Stimulated activated CD4-positive, alpha-beta T cell treated with anti-CD3 and anti-CD28 coated beads, Interleukin-1b, Interleukin-23, amount 100 ng/mL, for 24 hours (primary cell): ENCODE measurements around the gene GPR141.

Source experiments
- DNase-seq, 4 experiments: peaks; one replicate each; pipeline ENCODE4 v3.0.0-alpha.2; 2020; ENCODE audit warnings: low read depth in 4 of 4, low spot score in 1 of 4

The GPR141 gene, protein sequence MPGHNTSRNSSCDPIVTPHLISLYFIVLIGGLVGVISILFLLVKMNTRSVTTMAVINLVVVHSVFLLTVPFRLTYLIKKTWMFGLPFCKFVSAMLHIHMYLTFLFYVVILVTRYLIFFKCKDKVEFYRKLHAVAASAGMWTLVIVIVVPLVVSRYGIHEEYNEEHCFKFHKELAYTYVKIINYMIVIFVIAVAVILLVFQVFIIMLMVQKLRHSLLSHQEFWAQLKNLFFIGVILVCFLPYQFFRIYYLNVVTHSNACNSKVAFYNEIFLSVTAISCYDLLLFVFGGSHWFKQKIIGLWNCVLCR

DNA sequence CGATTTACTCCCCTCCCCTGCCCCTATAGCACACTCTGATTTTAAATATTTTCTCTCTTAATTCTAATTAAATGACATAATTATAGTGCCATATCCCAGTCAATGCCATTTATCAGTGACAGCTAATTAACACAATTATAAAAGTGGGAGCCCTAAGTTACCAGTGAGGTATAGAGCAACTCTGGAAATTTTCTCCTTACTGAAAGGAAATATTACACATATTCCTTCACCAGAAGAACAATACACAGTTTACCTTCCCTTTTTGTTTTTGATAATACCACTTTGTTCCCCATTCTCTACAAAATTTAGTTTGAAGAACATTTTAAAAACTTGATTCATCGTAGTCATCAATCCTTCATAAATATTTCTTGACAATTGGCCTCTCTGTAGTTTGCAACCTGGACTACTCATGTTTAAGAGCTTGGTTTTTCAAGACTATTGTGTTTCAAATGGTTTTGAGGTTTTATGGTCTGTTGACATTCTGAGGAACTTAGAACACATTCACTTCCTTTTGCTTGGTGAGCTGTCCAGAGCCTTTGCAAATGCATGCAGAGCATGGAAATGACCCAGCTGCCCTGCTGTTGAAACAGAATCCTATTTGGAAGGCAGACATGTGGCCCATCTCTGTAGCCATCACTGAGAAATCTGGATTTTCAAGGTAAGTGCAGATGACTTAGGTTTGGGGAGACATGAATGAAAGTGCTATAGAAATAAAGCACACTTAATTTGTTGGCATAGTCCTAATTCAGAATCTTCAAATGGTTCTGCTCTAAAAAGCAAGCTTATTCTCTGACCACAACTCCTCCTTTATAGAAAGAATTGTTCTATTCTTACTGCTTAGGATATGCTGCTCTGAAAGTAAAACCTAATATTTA, at the start of gene GPR141:
Gene GPR141 (plus strand): TSS at position 521 of the 875 bp plus-strand sequence. CDS start 56,628 bp downstream, outside the sequence.
- no peak for DNase-seq

DNA sequence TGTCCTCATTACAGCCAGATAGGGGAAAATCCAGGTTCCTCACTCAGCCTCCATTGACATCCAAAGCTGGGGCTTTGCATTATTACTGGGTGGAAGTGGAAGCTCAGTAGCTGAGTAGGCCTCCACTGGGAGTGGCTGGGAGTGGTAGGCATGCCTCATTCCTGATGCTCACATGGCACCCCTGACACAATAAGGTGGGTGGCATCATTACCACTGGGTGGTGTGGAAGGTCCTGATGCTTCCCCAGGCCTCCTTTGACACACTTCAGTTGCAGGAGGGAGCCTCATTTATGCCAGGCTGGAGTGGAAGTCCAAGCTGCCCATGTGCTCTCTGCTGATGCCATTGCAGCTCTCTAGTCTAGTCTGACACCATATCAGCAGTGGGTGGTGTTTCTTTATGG, 48.2 kb upstream of the GPR141 start:
- DNase-seq = no peak

DNA sequence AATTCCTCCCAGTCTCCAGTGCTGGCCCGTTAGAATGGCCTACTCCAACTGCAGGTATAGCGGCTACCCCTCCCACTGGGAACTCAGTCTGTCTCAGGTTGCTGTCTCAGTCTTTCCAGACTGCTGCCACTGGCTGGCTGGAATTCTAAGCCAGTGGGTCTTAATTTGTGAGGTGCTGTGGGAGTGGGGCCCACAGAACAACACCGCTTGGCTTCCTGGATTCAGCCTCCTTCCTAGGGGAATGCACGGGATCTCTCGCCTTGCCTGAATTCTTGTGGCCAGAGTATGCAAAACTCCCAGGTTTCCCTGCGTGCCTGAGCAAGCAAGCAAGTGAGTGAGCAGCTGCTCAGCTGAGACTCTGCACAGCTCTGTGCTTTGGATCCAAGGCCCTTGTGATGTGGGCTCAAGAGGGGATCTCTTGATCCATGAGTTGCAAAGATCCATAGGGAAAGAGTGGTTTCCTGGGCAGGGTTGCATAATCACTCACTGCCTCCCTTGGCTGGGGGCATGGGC, 41.5 kb upstream of the GPR141 start:
- DNase-seq = no peak

DNA sequence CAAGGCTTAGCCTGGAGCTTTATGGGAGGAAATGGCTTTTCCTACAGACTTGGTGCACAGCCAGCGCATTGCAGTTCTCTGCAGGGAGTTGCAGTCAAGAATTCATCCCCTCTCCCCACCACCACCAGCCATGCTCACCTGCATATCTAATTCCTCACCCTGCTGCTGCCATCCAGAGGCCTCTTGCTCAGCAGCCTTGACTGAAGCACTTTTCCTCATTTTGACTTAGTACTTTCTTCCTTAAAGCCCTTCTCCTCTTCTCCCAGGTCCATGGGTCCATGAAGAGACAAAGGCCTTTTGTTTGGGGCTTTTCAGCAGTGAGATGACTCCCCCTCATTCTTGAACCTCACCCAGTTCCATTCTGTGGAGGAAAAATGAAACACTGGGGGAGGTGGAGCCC, 39.7 kb upstream of the GPR141 start:
- no peak for DNase-seq

GRCh38 chr7:37645282-37646050, 38.1 kb upstream of the GPR141 start:
- no peak for DNase-seq

GRCh38 chr7:37656913-37657530, 26.5 kb upstream of the GPR141 start:
- no peak for DNase-seq

DNA sequence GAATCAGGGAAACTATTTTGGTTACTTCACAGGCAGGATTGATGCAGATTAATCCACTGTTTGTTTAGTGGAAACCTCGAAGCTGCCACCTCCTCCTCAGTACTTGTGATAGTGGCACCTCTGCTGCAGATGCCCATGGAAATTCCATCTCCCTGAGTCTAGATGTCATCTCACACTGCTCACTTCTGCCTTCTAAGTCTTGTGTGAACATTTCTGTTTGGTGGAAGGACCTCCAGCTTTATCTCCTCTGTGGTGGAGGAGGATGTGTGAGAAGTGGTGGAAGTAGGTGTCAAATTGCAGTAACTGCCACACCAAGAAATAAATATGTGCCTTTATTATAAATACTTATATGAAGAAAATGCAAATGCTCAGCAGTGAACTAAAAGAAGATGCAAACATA, 25.8 kb upstream of the GPR141 start:
- no peak for DNase-seq

DNA sequence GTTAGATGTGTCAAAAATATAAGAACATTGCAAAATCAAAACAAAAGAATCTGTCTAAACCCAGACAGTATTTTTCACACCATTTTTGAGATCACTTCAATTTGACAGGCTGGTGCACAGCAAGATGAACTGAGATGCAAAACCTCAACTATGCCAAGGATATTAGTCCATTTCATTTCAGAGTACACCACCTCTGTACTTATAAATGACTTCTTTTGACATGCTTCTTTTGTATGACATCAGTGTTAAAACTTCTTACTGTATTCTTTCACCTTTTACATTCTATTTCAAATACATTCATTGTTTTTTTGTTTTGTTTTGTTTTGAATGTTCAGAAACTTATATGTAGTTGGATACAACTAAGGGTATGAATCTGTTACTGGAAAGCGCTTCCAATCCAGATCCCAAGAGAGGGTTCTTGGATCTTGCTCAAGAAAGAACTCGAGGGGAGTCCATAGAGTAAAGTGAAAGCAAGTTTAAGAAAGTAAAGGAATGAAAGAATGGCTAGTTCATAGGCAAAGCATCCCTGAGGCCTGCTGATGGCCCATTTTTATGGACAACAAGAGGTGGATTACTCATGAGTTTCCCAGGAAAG, 23.5 kb upstream of the GPR141 start:
- DNase-seq = no peak

GRCh38 chr7:37660614-37661013, 23.0 kb upstream of the GPR141 start:
- DNase-seq = no peak

GRCh38 chr7:37663693-37664092, 19.9 kb upstream of the GPR141 start:
- no peak for DNase-seq

DNA sequence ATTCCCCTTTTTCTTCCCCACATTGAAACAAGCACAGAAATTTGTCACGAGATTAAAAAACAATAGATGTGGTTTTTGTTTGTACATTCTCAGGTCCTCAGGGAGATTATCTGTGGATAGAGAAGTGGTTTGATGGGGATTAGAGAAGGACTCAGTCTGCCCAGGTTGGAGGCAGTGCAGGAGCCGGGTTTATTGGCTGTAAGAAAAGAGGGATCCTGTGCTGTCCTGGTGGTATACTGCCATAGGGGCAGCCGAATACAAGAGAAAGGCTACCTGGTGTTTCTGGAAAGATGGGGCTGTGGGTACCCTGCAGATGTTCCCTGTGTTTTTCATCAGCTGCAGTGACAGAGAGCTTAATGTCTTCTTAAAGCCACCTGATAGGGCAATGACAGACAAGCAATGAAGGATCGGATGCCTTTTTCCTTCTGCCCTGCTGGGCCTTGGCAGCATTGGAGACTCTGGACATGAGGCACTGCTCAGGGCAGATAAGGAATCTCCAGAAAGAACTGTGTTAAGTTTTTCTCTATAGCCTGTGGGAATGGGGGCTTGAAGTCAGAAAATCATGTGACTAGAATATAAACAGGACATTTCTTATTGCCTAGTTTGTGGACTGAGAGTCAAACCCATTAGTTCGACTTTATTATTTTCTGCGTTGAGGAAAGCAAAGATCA, 18.1 kb upstream of the GPR141 start:
- DNase-seq = no peak

GRCh38 chr7:37666026-37666799, 17.4 kb upstream of the GPR141 start:
- DNase-seq = no peak

GRCh38 chr7:37669818-37670217, 13.7 kb upstream of the GPR141 start:
- no peak for DNase-seq

GRCh38 chr7:37670436-37670835, 13.1 kb upstream of the GPR141 start:
- DNase-seq = no peak

DNA sequence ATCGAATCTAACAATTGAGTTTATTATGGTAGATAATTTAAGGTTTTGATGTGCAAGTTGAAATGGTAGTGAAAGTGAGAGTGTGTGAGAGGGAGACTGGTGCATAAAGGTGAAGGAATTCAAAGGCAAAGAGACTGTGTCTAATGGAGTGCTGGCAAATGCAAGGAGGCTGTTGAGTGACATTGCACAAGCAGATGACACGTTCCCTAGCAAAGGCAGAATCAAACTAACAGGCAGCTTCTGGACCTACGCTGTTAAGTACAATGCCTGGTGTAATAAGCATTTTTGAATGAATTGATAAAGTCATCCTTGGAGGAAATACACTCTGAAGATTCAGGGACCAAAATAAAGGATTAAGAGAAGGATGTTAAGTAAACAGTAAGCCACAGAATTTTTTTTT, 11.7 kb upstream of the GPR141 start:
- no peak for DNase-seq

GRCh38 chr7:37672926-37673325, 10.6 kb upstream of the GPR141 start:
- no peak for DNase-seq

- DNase-seq = no peak
Measured at GRCh38 chr7:37673523-37673922, 10.0 kb upstream of the GPR141 start.

DNA sequence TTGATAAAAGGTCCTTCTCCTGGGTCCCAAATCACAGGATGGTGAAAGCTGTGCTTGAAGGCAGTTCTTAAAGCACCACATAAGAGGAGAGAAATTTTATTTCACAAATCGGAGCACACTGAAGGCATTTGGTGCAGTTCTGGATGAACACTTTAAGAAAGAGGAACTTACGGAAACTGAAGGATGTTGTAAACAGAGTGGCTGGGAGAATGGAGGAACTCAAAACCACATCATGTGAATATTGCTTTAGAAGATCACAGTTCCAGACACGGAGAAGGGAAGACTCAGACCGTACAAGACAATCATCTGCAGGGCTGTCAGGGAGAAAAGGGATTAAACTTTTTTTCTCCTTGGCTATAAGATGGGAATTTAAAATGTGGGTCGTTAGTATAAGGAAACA, 9.0 kb upstream of the GPR141 start:
- DNase-seq = no peak

DNA sequence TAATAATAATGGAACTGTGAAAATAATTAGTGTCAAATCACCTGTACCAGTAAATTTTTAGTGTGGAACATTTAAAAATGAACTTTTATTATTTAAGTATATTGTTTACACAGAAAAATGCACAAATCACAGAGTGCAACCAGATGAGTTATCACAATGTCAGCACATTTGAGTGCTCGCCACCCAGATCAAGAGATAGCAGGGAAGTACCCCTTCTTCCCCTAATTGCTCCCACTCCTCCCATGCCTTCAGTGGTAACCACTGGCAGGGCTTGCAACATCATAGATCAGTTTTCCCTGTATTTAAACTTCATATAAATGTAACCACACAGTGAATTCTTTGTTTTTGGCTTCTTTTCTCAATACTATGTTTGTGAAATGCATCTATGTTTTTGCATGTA, 7.8 kb upstream of the GPR141 start:
- no peak for DNase-seq
